ENCODE results near the gene C1orf159.

GRCh38 chr1:1060281-1061000 is 55.4 kb downstream of the C1orf159 start:
- TF ChIP-seq EZH2phosphoT487 (IDR thresholded peaks at IDR 0.05; ENCODE audit: low read depth, severe bottlenecking, unreplicated experiment) (no peak), EZH2 (IDR thresholded peaks at IDR 0.05; ENCODE audit: borderline replicate concordance) (no peak)
- TF ChIP-seq, protein P1, sequence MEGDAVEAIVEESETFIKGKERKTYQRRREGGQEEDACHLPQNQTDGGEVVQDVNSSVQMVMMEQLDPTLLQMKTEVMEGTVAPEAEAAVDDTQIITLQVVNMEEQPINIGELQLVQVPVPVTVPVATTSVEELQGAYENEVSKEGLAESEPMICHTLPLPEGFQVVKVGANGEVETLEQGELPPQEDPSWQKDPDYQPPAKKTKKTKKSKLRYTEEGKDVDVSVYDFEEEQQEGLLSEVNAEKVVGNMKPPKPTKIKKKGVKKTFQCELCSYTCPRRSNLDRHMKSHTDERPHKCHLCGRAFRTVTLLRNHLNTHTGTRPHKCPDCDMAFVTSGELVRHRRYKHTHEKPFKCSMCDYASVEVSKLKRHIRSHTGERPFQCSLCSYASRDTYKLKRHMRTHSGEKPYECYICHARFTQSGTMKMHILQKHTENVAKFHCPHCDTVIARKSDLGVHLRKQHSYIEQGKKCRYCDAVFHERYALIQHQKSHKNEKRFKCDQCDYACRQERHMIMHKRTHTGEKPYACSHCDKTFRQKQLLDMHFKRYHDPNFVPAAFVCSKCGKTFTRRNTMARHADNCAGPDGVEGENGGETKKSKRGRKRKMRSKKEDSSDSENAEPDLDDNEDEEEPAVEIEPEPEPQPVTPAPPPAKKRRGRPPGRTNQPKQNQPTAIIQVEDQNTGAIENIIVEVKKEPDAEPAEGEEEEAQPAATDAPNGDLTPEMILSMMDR (IDR thresholded peaks at IDR 0.05; ENCODE audit: poor library complexity): no peak
